ENCODE data around the gene RBM3.

The RBM3 gene

GRCh38 chrX:48611703-48612102 is 37.4 kb downstream of the RBM3 start:
- no peak overlapping the region for H3K27ac ChIP-seq
- no peaks in the 10 kb centered on the region for H3K36me3 ChIP-seq
- no peaks in the 10 kb centered on the region for H3K9me3 ChIP-seq
- intact Hi-C loops (cut with DNase I; ENCODE audit: low total_unique reads), result no loop called here
- DNase-seq, result no peak
- no peaks in the 10 kb centered on the region for H3K27me3 ChIP-seq
- H3K4me1 ChIP-seq, result no peaks in the 10 kb centered on the region
- no peak for TF ChIP-seq CTCF (IDR thresholded peaks at IDR 0.05)
- H3K4me3 ChIP-seq, result no peak overlapping the region

- Histone ChIP-seq H3K4me3 (no peak overlapping the region), H3K4me1 (no peaks in the 10 kb centered on the region), H3K9me3 (no peaks in the 10 kb centered on the region), H3K36me3 (no peaks in the 10 kb centered on the region), H3K27me3 (no peaks in the 10 kb centered on the region), H3K27ac (no peak overlapping the region)
- TF ChIP-seq CTCF (IDR thresholded peaks at IDR 0.05), result no peak
- intact Hi-C loops (cut with DNase I; ENCODE audit: low total_unique reads), result no loop called here
- DNase-seq, result no peak
These were observed 39.3 kb downstream of the RBM3 start for GRCh38 chrX:48613502-48614160.

- Histone ChIP-seq H3K9me3 (no peaks in the 10 kb centered on the region), H3K4me3 (no peak overlapping the region), H3K27me3 (no peaks in the 10 kb centered on the region), H3K4me1 (no peaks in the 10 kb centered on the region), H3K36me3 (no peaks in the 10 kb centered on the region), H3K27ac (no peak overlapping the region)
- intact Hi-C loops (cut with DNase I; ENCODE audit: low total_unique reads), result no loop called here
- DNase-seq, result no peak
- no peak for TF ChIP-seq CTCF (IDR thresholded peaks at IDR 0.05)
These were observed 42.3 kb downstream of the RBM3 start for GRCh38 chrX:48616576-48616975.

- Histone ChIP-seq H3K27ac (no peak overlapping the region), H3K27me3 (no peaks in the 10 kb centered on the region), H3K9me3 (no peaks in the 10 kb centered on the region), H3K4me3 (no peak overlapping the region), H3K4me1 (no peaks in the 10 kb centered on the region), H3K36me3 (no peaks in the 10 kb centered on the region)
- TF ChIP-seq CTCF (IDR thresholded peaks at IDR 0.05), result no peak
- DNase-seq, result no peak
- intact Hi-C loops (cut with DNase I; ENCODE audit: low total_unique reads), result no loop called here
These were observed 43.5 kb downstream of the RBM3 start for GRCh38 chrX:48617542-48618340.

GRCh38 chrX:48626401-48627298 is 52.4 kb downstream of the RBM3 start:
- H3K4me3 ChIP-seq, result no peak overlapping the region
- no peaks in the 10 kb centered on the region for H3K4me1 ChIP-seq
- H3K36me3 ChIP-seq, result no peaks in the 10 kb centered on the region
- TF ChIP-seq CTCF (IDR thresholded peaks at IDR 0.05), result no peak
- H3K27ac ChIP-seq, result no peak overlapping the region
- intact Hi-C loops (cut with DNase I; ENCODE audit: low total_unique reads), result no loop called here
- no peaks in the 10 kb centered on the region for H3K9me3 ChIP-seq
- DNase-seq, result no peak
- H3K27me3 ChIP-seq, result no peaks in the 10 kb centered on the region

Data from tibial artery (tissue), 4 donors.